ENCODE data around the gene FAM20A.

GRCh38 chr17:68509141-68510057 is 91.8 kb downstream of the FAM20A start:
- no peak for TF ChIP-seq EZH2 (IDR thresholded peaks at IDR 0.05; ENCODE audit: low read depth)
- TF ChIP-seq CTCF (conservative IDR thresholded peaks at IDR 0.05), result no peak

Measured in PC-9 (cell line).